Keratinocyte (primary cell): ENCODE data around the gene VAV2. TPM values are rescaled to one million over a fixed set of nuclear protein-coding genes. Genes with fewer than 3 reads are reported as not detected.

Source experiments
- DNase-seq: peaks from one replicate; pipeline ENCODE4 v3.0.0-alpha.2; 2011; ENCODE audit warnings: low read depth, missing footprints, low spot score
- FAIRE-seq: peaks from 2 replicates; lab custom pipeline; 2011; peaks lifted over from hg19 to GRCh38; lab: Jason Lieb, UNC
- H2AFZ ChIP-seq: 2 replicates; pipeline ENCODE4 v1.6.0; 2012; ENCODE audit warnings: low read length, control low read depth, inconsistent platforms; ENCODE audit not compliant: control insufficient read depth
- H3K27ac ChIP-seq: 2 replicates; pipeline ENCODE4 v1.5.1; 2011; ENCODE audit warnings: low read length; ENCODE audit not compliant: control insufficient read depth, insufficient read depth
- H3K27me3 ChIP-seq: 3 replicates; pipeline ENCODE4 v1.6.0; 2011; ENCODE audit warnings: low read length; ENCODE audit not compliant: control insufficient read depth, insufficient read depth; ENCODE audit errors: extremely low read depth
- H3K36me3 ChIP-seq, 2 experiments: 2 replicates in 1 of 2; 3 replicates in 1 of 2; pipeline ENCODE4 v1.5.1; 2011; ENCODE audit warnings: low read length in 2 of 2, mild to moderate bottlenecking in 1 of 2; ENCODE audit not compliant: control insufficient read depth in 2 of 2, insufficient read depth in 2 of 2; ENCODE audit errors: extremely low read depth in 1 of 2
- H3K4me1 ChIP-seq: 3 replicates; pipeline ENCODE4 v1.5.1; 2011; ENCODE audit warnings: low read length; ENCODE audit not compliant: control insufficient read depth, insufficient read depth; ENCODE audit errors: extremely low read depth
- H3K4me2 ChIP-seq: 3 replicates; pipeline ENCODE4 v1.6.0; 2011; ENCODE audit warnings: low read depth, low read length; ENCODE audit not compliant: control insufficient read depth, insufficient read depth; ENCODE audit errors: extremely low read depth
- H3K4me3 ChIP-seq, 3 experiments: fragments of 200-600 bp in 1 of 3; sonication (generic) in 1 of 3; 2 replicates in 2 of 3; 3 replicates in 1 of 3; pipeline ENCODE4 v1.5.1; 2011 to 2016; ENCODE audit warnings: low read length in 3 of 3, mild to moderate bottlenecking in 3 of 3, control low read depth in 2 of 3, inconsistent platforms in 1 of 3, low read depth in 1 of 3, mixed read lengths in 1 of 3, mixed run types in 1 of 3, moderate library complexity in 1 of 3; ENCODE audit not compliant: control insufficient read depth in 2 of 3, insufficient read depth in 2 of 3; ENCODE audit errors: extremely low read depth in 1 of 3
- H3K79me2 ChIP-seq: 2 replicates; pipeline ENCODE4 v1.6.0; 2012; ENCODE audit warnings: low read length; ENCODE audit not compliant: control insufficient read depth, insufficient read depth
- H3K9ac ChIP-seq: 3 replicates; pipeline ENCODE4 v1.6.0; 2011; ENCODE audit warnings: low read length; ENCODE audit not compliant: control insufficient read depth, insufficient read depth; ENCODE audit errors: extremely low read depth
- H3K9me1 ChIP-seq: 3 replicates; pipeline ENCODE4 v1.6.0; 2011; ENCODE audit warnings: low read length; ENCODE audit not compliant: control insufficient read depth, insufficient read depth; ENCODE audit errors: extremely low read depth
- H3K9me3 ChIP-seq: 2 replicates; pipeline ENCODE4 v1.5.1; 2012; ENCODE audit warnings: low read depth, low read length; ENCODE audit not compliant: control insufficient read depth
- H4K20me1 ChIP-seq: 3 replicates; pipeline ENCODE4 v1.6.0; 2011; ENCODE audit warnings: low read length; ENCODE audit not compliant: control insufficient read depth, insufficient read depth; ENCODE audit errors: extremely low read depth
- EZH2 ChIP-seq: IDR thresholded peaks from one replicate; pipeline ENCODE4 v1.6.1; 2012; ENCODE audit warnings: inconsistent platforms, mild to moderate bottlenecking, low read length, moderate library complexity
- dilution Hi-C: fragments of 300-500 bp; cut with MboI; formaldehyde crosslinking; loops from one replicate; pipeline ENCODE4 v1.7.0; 2020; ENCODE audit warnings: low sequenced_read_pairs; ENCODE audit not compliant: extremely low pct_ligation_motif_present
- polyA plus RNA-seq, 5 experiments: library from polyadenylated mRNA; depleted of rRNA in 3 of 5; stranded (reverse) in 3 of 5; stranded (forward) in 1 of 5; unstranded in 1 of 5; fragments of >200 nt; gene quantifications; 1 replicate in 1 of 5; 2 replicates in 3 of 5; 3 replicates in 1 of 5; pipeline versions ENCODE4 v1.2.1 to v1.2.3, GENCODE V29; 2011 to 2012; ENCODE audit warnings: missing spikeins in 2 of 5, low read depth in 1 of 5, low replicate concordance in 1 of 5
- TF ChIP-seq, protein P1 (sequence below), 3 experiments: IDR thresholded peaks in 1 of 3; conservative IDR thresholded peaks in 1 of 3; optimal IDR thresholded peaks in 1 of 3; 2 replicates in 2 of 3; 3 replicates in 1 of 3; pipeline versions ENCODE3 to v1.5.1; 2011; ENCODE audit warnings: low read length in 3 of 3, mild to moderate bottlenecking in 3 of 3, moderate library complexity in 2 of 3, control low read depth in 1 of 3, inconsistent platforms in 1 of 3; ENCODE audit not compliant: insufficient read depth in 2 of 3; ENCODE audit errors: extremely low read depth in 1 of 3

Gene VAV2
- polyA plus RNA-seq, 1 donor (not counting 4 experiments of a cell fraction or from before 2014, with no cell fraction given), result 16.4 TPM

DNA sequence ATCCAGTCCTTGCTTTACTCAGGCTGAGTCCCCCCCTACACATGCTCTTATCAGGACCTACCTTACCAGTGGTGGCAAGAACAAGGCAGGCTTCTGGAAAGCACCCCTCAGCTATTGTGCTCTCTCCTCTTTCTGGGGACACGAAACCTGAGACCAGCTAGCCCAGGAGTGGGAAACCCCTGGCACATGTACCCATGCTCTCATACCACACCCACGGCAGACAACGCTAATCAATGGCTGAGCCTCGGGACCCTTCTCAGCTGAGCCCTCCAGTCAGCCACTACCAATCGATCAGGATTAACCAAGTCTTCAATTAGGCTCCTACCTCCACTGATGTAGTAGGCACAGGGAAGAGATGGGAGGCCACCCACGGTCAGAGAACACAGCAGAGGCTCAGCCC is 65.1 kb downstream of the VAV2 start:
- DNase-seq (no peak), FAIRE-seq (no peak)
- peaks cover 82% of the 10 kb centered on the region for H3K79me2 ChIP-seq
- H3K27me3 ChIP-seq, result no peaks in the 10 kb centered on the region
- no peak overlapping the region for H3K9ac ChIP-seq
- dilution Hi-C loops, result no loop called here
- H3K9me3 ChIP-seq, result no peaks in the 10 kb centered on the region
- no peak overlapping the region for H3K4me3 ChIP-seq
- peaks cover 3% of the 10 kb centered on the region for H3K9me1 ChIP-seq
- no peak overlapping the region for H2AFZ ChIP-seq
- no peak for TF ChIP-seq EZH2
- TF ChIP-seq, protein P1, sequence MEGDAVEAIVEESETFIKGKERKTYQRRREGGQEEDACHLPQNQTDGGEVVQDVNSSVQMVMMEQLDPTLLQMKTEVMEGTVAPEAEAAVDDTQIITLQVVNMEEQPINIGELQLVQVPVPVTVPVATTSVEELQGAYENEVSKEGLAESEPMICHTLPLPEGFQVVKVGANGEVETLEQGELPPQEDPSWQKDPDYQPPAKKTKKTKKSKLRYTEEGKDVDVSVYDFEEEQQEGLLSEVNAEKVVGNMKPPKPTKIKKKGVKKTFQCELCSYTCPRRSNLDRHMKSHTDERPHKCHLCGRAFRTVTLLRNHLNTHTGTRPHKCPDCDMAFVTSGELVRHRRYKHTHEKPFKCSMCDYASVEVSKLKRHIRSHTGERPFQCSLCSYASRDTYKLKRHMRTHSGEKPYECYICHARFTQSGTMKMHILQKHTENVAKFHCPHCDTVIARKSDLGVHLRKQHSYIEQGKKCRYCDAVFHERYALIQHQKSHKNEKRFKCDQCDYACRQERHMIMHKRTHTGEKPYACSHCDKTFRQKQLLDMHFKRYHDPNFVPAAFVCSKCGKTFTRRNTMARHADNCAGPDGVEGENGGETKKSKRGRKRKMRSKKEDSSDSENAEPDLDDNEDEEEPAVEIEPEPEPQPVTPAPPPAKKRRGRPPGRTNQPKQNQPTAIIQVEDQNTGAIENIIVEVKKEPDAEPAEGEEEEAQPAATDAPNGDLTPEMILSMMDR (optimal IDR thresholded peaks at IDR 0.05 in 1 of 3, IDR thresholded peaks at IDR 0.05 in 1 of 3, conservative IDR thresholded peaks at IDR 0.05 in 1 of 3; ENCODE audit: extremely low read depth in 1 of 3, insufficient read depth in 2 of 3, low read length in 3 of 3), result no peak
- H3K27ac ChIP-seq, result no peak overlapping the region
- H4K20me1 ChIP-seq, result peaks cover 36% of the 10 kb centered on the region
- peaks cover 13 to 20% of the 10 kb centered on the region in 2 experiments for H3K36me3 ChIP-seq
- peaks cover 2% of the 10 kb centered on the region for H3K4me1 ChIP-seq
- no peak overlapping the region for H3K4me2 ChIP-seq

DNA sequence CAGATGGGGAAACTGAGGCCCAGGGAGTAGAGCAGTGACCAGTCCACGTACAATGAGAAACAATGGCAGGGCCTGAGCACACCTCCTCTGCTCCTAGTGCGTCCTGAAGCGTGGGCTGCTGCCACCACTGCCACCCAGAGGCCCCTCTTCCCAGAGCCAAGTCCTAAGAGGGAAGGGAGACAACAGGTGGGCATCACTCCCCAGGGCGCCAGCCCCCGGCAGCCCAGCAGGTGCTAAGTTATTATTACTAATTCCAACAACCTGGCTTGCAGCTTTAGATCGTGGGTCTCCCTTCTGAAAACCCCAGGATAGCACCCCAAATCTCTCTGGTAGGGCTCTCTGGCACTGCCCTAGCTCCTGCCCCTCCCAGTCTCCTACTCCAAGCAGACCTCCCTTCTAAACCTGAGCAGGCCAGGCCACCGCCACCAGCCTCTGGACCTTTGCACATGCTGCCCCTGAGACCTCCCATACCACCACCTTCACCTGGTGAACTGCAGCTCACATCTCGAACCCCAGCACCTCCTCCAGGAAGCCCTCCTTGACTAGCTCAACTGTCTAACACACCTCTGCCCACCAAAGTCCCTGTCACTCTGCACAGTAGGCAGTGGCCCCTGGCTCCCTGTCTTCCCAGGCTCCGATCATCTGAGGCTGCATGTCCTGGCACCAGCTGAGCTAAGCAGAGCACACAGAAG is 65.8 kb downstream of the VAV2 start:
- Histone ChIP-seq H3K79me2 (peaks cover 82% of the 10 kb centered on the region), H2AFZ (no peak overlapping the region), H3K9ac (no peak overlapping the region), H3K27me3 (no peaks in the 10 kb centered on the region), H3K9me1 (peaks cover 3% of the 10 kb centered on the region), H3K36me3 (peaks cover 17 to 26% of the 10 kb centered on the region in 2 experiments), H4K20me1 (peaks cover 37% of the 10 kb centered on the region), H3K27ac (no peak overlapping the region), H3K9me3 (no peaks in the 10 kb centered on the region), H3K4me3 (no peak overlapping the region), H3K4me1 (peaks cover 2% of the 10 kb centered on the region), H3K4me2 (no peak overlapping the region)
- dilution Hi-C loops, result no loop called here
- TF ChIP-seq, protein P1 (optimal IDR thresholded peaks at IDR 0.05 in 1 of 3, IDR thresholded peaks at IDR 0.05 in 1 of 3, conservative IDR thresholded peaks at IDR 0.05 in 1 of 3; ENCODE audit: extremely low read depth in 1 of 3, insufficient read depth in 2 of 3, low read length in 3 of 3), result no peak
- TF ChIP-seq EZH2, result no peak
- FAIRE-seq (no peak), DNase-seq (no peak)
